Neural cell (in vitro differentiated cells): ENCODE data around the gene HDAC4.

Experiments
- CTCF ChIP-seq: fragments of 450-650 bp; IDR thresholded peaks from 2 replicates; pipeline ENCODE4 v1.5.1; 2014; ENCODE audit warnings: antibody characterized with exemption, mild to moderate bottlenecking, moderate library complexity; ENCODE audit not compliant: poor library complexity, severe bottlenecking
- TAF1 ChIP-seq: IDR thresholded peaks from 2 replicates; pipeline ENCODE4 v1.6.1; 2012; ENCODE audit warnings: low read depth
- TF ChIP-seq, protein P1 (sequence below): IDR thresholded peaks from 2 replicates; pipeline ENCODE4 v1.6.1; 2012; ENCODE audit warnings: borderline replicate concordance

- TF ChIP-seq TAF1 (no peak), CTCF (no peak)
- TF ChIP-seq, protein P1, sequence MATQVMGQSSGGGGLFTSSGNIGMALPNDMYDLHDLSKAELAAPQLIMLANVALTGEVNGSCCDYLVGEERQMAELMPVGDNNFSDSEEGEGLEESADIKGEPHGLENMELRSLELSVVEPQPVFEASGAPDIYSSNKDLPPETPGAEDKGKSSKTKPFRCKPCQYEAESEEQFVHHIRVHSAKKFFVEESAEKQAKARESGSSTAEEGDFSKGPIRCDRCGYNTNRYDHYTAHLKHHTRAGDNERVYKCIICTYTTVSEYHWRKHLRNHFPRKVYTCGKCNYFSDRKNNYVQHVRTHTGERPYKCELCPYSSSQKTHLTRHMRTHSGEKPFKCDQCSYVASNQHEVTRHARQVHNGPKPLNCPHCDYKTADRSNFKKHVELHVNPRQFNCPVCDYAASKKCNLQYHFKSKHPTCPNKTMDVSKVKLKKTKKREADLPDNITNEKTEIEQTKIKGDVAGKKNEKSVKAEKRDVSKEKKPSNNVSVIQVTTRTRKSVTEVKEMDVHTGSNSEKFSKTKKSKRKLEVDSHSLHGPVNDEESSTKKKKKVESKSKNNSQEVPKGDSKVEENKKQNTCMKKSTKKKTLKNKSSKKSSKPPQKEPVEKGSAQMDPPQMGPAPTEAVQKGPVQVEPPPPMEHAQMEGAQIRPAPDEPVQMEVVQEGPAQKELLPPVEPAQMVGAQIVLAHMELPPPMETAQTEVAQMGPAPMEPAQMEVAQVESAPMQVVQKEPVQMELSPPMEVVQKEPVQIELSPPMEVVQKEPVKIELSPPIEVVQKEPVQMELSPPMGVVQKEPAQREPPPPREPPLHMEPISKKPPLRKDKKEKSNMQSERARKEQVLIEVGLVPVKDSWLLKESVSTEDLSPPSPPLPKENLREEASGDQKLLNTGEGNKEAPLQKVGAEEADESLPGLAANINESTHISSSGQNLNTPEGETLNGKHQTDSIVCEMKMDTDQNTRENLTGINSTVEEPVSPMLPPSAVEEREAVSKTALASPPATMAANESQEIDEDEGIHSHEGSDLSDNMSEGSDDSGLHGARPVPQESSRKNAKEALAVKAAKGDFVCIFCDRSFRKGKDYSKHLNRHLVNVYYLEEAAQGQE = no peak
Observed at GRCh38 chr2:239161711-239162140, 239.1 kb downstream of the HDAC4 start.
